HepG2 (cell line): ENCODE measurements around the gene LAX1. TPM values are rescaled to one million over a fixed set of nuclear protein-coding genes. Genes with fewer than 3 reads are reported as not detected.

Experiments
- ATAC-seq: fragments of 200-7000 bp; cut with Tn5 transposase; 3 replicates; pipeline ENCODE4 v1.9.1; 2020; ENCODE audit warnings: mild to moderate bottlenecking, moderate library complexity
- BruUV-seq: library from RNA; stranded (reverse); fragments of 400-500 nt; replicated peaks from 2 replicates; lab custom pipeline; 2021; lab: Mats Ljungman, UMichigan
- CTCF ChIA-PET: fragments of 300-600 bp; formaldehyde crosslinking; extraction: SDS; loops from one replicate; lab custom pipeline; 2021; ENCODE audit warnings: low total read pairs, inconsistent platforms, low intra/inter-chr PET ratio; lab: Yijun Ruan, JAX
- POLR2A ChIA-PET: fragments of 350-600 bp; sonication (Branson Sonifier 250); formaldehyde crosslinking; loops from one replicate; lab custom pipeline; 2020; ENCODE audit warnings: antibody characterized with exemption, inconsistent platforms; lab: Yijun Ruan, JAX
- DNase-seq: peaks from one replicate; pipeline ENCODE4 v3.0.0-alpha.2; 2015; ENCODE audit warnings: low spot score
- FAIRE-seq: peaks from 3 replicates; lab custom pipeline; 2011; peaks lifted over from hg19 to GRCh38; lab: Jason Lieb, UNC
- H2AFZ ChIP-seq: one replicate; pipeline ENCODE4 v1.6.1; 2011; ENCODE audit warnings: low read length, inconsistent platforms
- H3K27ac ChIP-seq: fragments of 300-600 bp; 3 replicates; pipeline ENCODE4 v1.8.0; 2011; ENCODE audit warnings: mixed run types, mild to moderate bottlenecking, mixed read lengths, low read length, inconsistent platforms; ENCODE audit not compliant: insufficient read depth; ENCODE audit errors: extremely low read length
- H3K27me3 ChIP-seq, 2 experiments: fragments of 200-600 bp in 1 of 2; 2 replicates in 1 of 2; 3 replicates in 1 of 2; pipeline versions ENCODE4 v1.6.0 to v1.8.0; 2011; ENCODE audit warnings: low read length in 2 of 2, mild to moderate bottlenecking in 2 of 2, moderate library complexity in 2 of 2, inconsistent platforms in 1 of 2; ENCODE audit not compliant: insufficient read depth in 2 of 2, control insufficient read depth in 1 of 2
- H3K36me3 ChIP-seq, 2 experiments: fragments of 200-600 bp in 1 of 2; replicated peaks in 1 of 2; 2 replicates in 1 of 2; 3 replicates in 1 of 2; pipeline versions ENCODE4 v1.5.1 to v1.8.0; 2011; ENCODE audit warnings: low read length in 2 of 2, inconsistent platforms in 1 of 2; ENCODE audit not compliant: insufficient read depth in 2 of 2, control insufficient read depth in 1 of 2
- H3K4me1 ChIP-seq: 2 replicates; pipeline ENCODE4 v1.5.1; 2012; ENCODE audit warnings: low read length, inconsistent platforms; ENCODE audit not compliant: insufficient read depth
- H3K4me2 ChIP-seq: 2 replicates; pipeline ENCODE4 v1.6.0; 2011; ENCODE audit warnings: low read depth, low read length, inconsistent platforms
- H3K4me3 ChIP-seq, 3 experiments: fragments of 200-600 bp in 1 of 3; sonication (generic), shearing (Covaris generic) in 1 of 3; replicated peaks in 1 of 3; 2 replicates each; pipeline ENCODE4 v1.5.1; 2011 to 2016; ENCODE audit warnings: low read length in 3 of 3, inconsistent platforms in 2 of 3, low read depth in 2 of 3, mild to moderate bottlenecking in 2 of 3, control low read depth in 1 of 3, mixed read lengths in 1 of 3; ENCODE audit not compliant: insufficient read depth in 1 of 3
- H3K79me2 ChIP-seq: one replicate; pipeline ENCODE4 v1.6.1; 2011; ENCODE audit warnings: low read length, inconsistent platforms; ENCODE audit not compliant: insufficient read depth
- H3K9ac ChIP-seq: 2 replicates; pipeline ENCODE4 v1.6.0; 2011; ENCODE audit warnings: mild to moderate bottlenecking, low read depth, low read length, inconsistent platforms; ENCODE audit not compliant: insufficient read depth
- H3K9me3 ChIP-seq: 2 replicates; pipeline ENCODE4 v1.5.1; 2012; ENCODE audit warnings: mild to moderate bottlenecking, low read length
- H4K20me1 ChIP-seq: 2 replicates; pipeline ENCODE4 v1.6.0; 2011; ENCODE audit warnings: inconsistent platforms, mild to moderate bottlenecking, low read length, moderate library complexity; ENCODE audit not compliant: insufficient read depth
- EEA1 ChIP-seq: sonication (generic); formaldehyde crosslinking; IDR thresholded peaks from 2 replicates; pipeline ENCODE4 v1.5.1; 2020; ENCODE audit warnings: mild to moderate bottlenecking, missing genetic modification reagents, borderline replicate concordance
- HOXA3 ChIP-seq: sonication (generic); formaldehyde crosslinking; IDR thresholded peaks from 2 replicates; pipeline ENCODE4 v1.5.0; 2020; ENCODE audit warnings: missing genetic modification reagents
- PAXIP1 ChIP-seq: sonication (generic); formaldehyde crosslinking; conservative IDR thresholded peaks from 2 replicates; pipeline ENCODE4 v1.4.0; 2020; ENCODE audit warnings: mild to moderate bottlenecking, missing genetic modification reagents, moderate library complexity
- RFXANK ChIP-seq: IDR thresholded peaks from 2 replicates; pipeline ENCODE4 v1.6.1; 2016
- SRF ChIP-seq: IDR thresholded peaks from 2 replicates; pipeline ENCODE4 v1.6.1; 2011; ENCODE audit warnings: mild to moderate bottlenecking, low read depth, low read length, moderate library complexity
- SYNCRIP ChIP-seq: fragments of 200-400 bp; formaldehyde crosslinking; IDR thresholded peaks from 2 replicates; pipeline ENCODE4 v1.6.1; 2018; ENCODE audit warnings: mild to moderate bottlenecking, low read depth, low read length; ENCODE audit not compliant: insufficient read depth
- ZBTB2 ChIP-seq: sonication (generic); formaldehyde crosslinking; IDR thresholded peaks from 2 replicates; pipeline ENCODE4 v1.8.0; 2022; ENCODE audit warnings: low read depth, missing genetic modification reagents
- ZNF318 ChIP-seq: sonication (generic); formaldehyde crosslinking; IDR thresholded peaks from 2 replicates; pipeline ENCODE4 v1.4.0; 2020; ENCODE audit warnings: mild to moderate bottlenecking, missing genetic modification reagents
- ZNF430 ChIP-seq: sonication (generic); formaldehyde crosslinking; IDR thresholded peaks from 2 replicates; pipeline ENCODE4 v1.9.0; 2021; ENCODE audit warnings: mild to moderate bottlenecking, missing genetic modification reagents
- ZNF589 ChIP-seq: sonication (generic); formaldehyde crosslinking; conservative IDR thresholded peaks from 2 replicates; pipeline ENCODE4 v1.8.0; 2022; ENCODE audit warnings: mild to moderate bottlenecking, moderate library complexity, missing genetic modification reagents
- WGBS: methylation state at CpG from one replicate; pipeline ENCODE4 v1.1.6; 2017; ENCODE audit warnings: low lambda C conversion rate; 5-methylcytosine and 5-hydroxymethylcytosine counted together
- in situ Hi-C: cut with HindIII; loops from 2 replicates; pipeline ENCODE4 v1.10.0; 2017; ENCODE audit warnings: low pct_unique_long_range_greater_than_20kb; ENCODE audit not compliant: extremely low pct_ligation_motif_present
- intact Hi-C: fragments of 100-400 bp; cut with micrococcal nuclease; formaldehyde crosslinking; loops from one replicate; pipeline ENCODE4 v1.10.0; 2022; ENCODE audit not compliant: unreplicated experiment
- polyA plus RNA-seq, 8 experiments: library from polyadenylated mRNA; depleted of rRNA in 3 of 8; stranded (reverse) in 7 of 8; unstranded in 1 of 8; fragments of >200 nt; fragmentation: Illumina TruSeq in 4 of 8; extraction: Trizol in 4 of 8; gene quantifications; 2 replicates each; pipeline versions ENCODE4 v1.2.1 to v1.2.3, GENCODE V29; 2011 to 2016; ENCODE audit warnings: low read depth in 4 of 8, missing spikeins in 1 of 8, mixed read lengths in 1 of 8; ENCODE audit not compliant: insufficient read depth in 1 of 8
- total RNA-seq, 5 experiments: library from RNA; depleted of rRNA; stranded (reverse); fragments of >200 nt; fragmentation: Illumina TruSeq; extraction: Trizol; gene quantifications; 2 replicates each; pipeline ENCODE4 v1.2.3, GENCODE V29; 2016; ENCODE audit warnings: low read depth in 1 of 5

LAX1 gene
- total and polyA plus RNA-seq, 2 of the 13 experiments (the other 11 are each of a cell fraction or from before 2014, with no cell fraction given): not detected

GRCh38 chr1:203796236-203796605 is 31.2 kb downstream of the LAX1 start (continued):
- TF ChIP-seq ZNF430 (no peak), EEA1 (CRISPR knock-in tag) (no peak), PAXIP1 (CRISPR knock-in tag) (no peak; the same call in 1 of the 2 replicates)

- H3K79me2 ChIP-seq: peaks cover 63% of the 10 kb centered on the region
- H4K20me1 ChIP-seq: peaks cover 34% of the 10 kb centered on the region
- ChIA-PET POLR2A (interaction anchor here (2.0 kb wide), 1 partner anchor 10 kb away, joined by 4 read pairs; no protein-coding TSS in a partner anchor), CTCF (no interaction called here)
- DNase-seq: no peak
- in situ Hi-C loops (no loop called here), intact Hi-C loops (no loop called here)
- H3K9ac ChIP-seq: peak overlapping the region; percentile 97; the same call in 1 of the 2 replicates
- H3K27me3 ChIP-seq: no peaks in the 10 kb centered on the region
- no peak for FAIRE-seq
- no peak overlapping the region for H3K27ac ChIP-seq
- H3K4me3 ChIP-seq: peak overlapping the region; percentile 75 to 88 (median 77); a peak in 5 of 6 replicates
- peaks cover 43% of the 10 kb centered on the region for H3K4me1 ChIP-seq
- 96% methylated on average over 2 of the region's 2 CpGs for WGBS
- no peak for ATAC-seq
- H3K4me2 ChIP-seq: peak overlapping the region; percentile 83
- H3K36me3 ChIP-seq: peaks cover 2 to 25% of the 10 kb centered on the region in 2 experiments; a peak in 3 of 5 replicates
- no peak overlapping the region for H2AFZ ChIP-seq
- no peaks in the 10 kb centered on the region for H3K9me3 ChIP-seq
- BruUV-seq: no TSS peak
- TF ChIP-seq ZBTB2 (CRISPR knock-in tag) (no peak), ZNF589 (CRISPR knock-in tag) (no peak), SRF (no peak), ZNF318 (CRISPR knock-in tag) (no peak), RFXANK (CRISPR knock-in tag) (no peak), SYNCRIP (no peak), HOXA3 (CRISPR knock-in tag) (no peak)
These were observed 32.2 kb downstream of the LAX1 start for GRCh38 chr1:203797216-203797615.
